Esophagus muscularis mucosa (tissue), 4 donors: ENCODE data around the gene IQCK.

Experiments used
- EP300 ChIP-seq: sonication (generic); formaldehyde crosslinking; IDR thresholded peaks from one replicate; pipeline ENCODE4 v1.6.1; 2017; ENCODE audit warnings: antibody characterized with exemption
- POLR2A ChIP-seq: fragments of 450-650 bp; IDR thresholded peaks from one replicate; pipeline ENCODE4 v1.6.1; 2017; ENCODE audit warnings: antibody characterized with exemption, moderate library complexity, mild to moderate bottlenecking, low read depth
- TF ChIP-seq, protein P1 (sequence below), 3 experiments: fragments of 200-600 bp in 2 of 3; fragments of 450-650 bp in 1 of 3; sonication (generic) in 2 of 3; IDR thresholded peaks; one replicate each; pipeline ENCODE4 v1.5.1; 2017 to 2019; ENCODE audit warnings: antibody characterized with exemption in 3 of 3, mild to moderate bottlenecking in 2 of 3, moderate library complexity in 1 of 3

DNA sequence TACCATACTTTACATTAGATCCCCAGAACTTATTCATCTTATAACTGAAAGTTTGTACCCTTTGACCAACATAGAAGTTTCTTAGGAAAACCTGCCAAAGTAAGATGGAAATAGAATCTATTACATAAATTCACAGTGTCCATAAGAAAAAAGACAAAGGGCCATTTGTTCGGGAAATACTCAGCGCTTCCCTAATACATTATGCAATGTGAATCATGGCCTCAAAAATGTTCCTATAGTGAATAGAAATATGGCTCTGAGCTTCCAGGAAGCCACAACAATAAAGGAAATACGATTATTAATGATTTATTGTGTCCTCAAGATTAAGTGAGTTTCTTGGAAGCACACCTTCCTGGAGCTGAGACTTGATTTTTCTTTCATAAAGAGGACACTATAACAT lies 115.1 kb downstream of the IQCK start:
- no peak for TF ChIP-seq POLR2A
- TF ChIP-seq, protein P1, sequence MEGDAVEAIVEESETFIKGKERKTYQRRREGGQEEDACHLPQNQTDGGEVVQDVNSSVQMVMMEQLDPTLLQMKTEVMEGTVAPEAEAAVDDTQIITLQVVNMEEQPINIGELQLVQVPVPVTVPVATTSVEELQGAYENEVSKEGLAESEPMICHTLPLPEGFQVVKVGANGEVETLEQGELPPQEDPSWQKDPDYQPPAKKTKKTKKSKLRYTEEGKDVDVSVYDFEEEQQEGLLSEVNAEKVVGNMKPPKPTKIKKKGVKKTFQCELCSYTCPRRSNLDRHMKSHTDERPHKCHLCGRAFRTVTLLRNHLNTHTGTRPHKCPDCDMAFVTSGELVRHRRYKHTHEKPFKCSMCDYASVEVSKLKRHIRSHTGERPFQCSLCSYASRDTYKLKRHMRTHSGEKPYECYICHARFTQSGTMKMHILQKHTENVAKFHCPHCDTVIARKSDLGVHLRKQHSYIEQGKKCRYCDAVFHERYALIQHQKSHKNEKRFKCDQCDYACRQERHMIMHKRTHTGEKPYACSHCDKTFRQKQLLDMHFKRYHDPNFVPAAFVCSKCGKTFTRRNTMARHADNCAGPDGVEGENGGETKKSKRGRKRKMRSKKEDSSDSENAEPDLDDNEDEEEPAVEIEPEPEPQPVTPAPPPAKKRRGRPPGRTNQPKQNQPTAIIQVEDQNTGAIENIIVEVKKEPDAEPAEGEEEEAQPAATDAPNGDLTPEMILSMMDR (IDR thresholded peaks at IDR 0.05) = no peak
- TF ChIP-seq EP300 = no peak
